NCI-H1092 (cell line): ENCODE data around the gene OR10AD1.
A peak's percentile ranks its signal among the peaks of the same experiment; 100 is the strongest.

ENCODE experiments used
- DNase-seq: peaks from one replicate; lab custom pipeline; 2025; lab: John Stamatoyannopoulos, UW

OR10AD1 gene

DNA sequence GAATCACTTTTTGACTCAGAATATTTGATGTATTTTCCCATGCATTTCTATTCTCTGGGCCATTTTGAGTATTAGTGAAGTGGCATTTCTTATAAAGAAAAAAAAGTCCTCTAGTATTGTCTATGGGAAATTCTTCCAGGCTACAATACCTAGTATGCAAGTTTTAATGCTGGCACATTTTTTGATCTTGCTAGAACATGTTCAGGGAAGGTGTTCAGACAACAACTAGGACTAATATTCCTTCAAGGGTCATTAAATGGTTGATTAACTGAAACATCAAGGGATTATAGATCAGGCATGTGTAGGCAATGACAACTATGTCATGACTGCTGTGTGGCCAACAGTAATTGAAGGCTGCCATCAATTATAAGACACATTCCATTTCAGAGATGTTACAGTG lies 12.0 kb downstream of the OR10AD1 start:
- DNase-seq: no peak

DNA sequence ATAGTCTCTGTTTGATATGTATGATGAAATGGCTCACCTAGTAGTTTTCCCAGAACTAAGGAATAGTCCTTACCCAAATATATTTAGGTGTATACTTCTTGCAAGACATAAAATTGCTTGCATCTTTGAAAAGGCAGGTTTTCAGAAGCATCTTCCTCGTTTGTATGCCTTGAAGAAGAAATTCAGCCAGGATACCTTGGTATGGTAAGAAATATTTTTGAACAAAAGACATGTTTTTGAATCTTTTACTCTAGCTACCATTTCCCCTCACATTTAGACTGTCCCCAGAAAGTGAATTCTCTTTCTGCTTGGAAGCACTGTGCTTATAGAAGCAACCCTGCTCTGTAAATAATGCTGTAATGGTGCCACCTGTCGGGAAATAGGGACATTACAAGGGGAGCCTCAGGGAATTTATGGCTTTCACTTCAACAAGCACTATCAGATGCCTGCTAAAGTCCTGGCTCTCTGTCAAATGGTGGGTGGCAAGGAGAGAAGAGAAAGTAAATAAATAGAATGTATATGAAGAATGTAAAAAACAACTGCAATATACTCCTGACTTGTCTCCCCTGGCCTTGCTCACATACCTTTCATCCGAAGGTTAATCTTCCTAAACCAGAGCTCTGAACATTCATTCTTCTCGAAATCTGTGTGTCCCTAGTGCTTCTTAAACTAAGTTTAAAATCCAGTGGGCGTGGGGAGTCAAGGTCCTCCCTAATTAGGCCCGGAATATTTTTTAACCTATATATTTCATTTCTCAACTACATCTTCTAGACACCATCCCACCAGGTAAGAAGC lies 13.6 kb downstream of the OR10AD1 start:
- DNase-seq: peak; percentile 73

DNA sequence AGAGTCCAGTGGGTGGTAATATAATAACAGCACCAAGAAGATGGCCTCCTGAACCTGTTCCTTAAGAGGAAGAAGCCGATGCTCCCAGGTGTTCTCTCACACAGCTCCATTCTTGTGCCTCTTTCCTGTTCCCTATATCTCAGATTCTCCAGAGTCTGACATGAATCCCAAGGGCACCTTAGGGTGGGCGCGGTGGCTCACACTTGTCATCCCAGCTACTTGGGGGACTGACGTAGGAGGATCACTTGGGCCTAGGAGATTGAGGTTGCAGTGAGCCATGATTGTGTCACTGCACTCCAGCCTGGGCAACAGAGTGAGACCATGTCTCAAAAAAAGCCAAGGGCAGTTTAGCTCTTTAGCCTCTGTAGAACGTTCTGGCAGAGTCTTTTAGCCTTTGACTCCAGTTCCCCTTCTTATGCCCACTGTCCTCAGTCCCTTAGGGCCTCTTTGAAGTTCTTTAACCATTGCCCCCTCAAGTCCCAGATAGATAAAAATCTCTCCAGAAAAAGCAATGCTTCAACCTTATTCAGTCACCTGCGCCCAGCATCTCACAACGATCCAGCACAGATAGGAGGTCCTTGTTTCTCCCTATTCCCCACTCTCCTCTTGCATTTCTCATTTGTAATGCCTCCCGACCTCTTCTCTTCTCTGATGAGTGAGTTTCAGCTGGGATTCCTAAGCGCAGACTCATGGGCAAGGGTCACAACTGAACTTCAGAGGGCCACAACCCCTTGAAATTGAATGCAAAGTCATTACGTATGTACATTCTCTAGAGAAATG lies 15.0 kb downstream of the OR10AD1 start:
- DNase-seq: no peak

DNA sequence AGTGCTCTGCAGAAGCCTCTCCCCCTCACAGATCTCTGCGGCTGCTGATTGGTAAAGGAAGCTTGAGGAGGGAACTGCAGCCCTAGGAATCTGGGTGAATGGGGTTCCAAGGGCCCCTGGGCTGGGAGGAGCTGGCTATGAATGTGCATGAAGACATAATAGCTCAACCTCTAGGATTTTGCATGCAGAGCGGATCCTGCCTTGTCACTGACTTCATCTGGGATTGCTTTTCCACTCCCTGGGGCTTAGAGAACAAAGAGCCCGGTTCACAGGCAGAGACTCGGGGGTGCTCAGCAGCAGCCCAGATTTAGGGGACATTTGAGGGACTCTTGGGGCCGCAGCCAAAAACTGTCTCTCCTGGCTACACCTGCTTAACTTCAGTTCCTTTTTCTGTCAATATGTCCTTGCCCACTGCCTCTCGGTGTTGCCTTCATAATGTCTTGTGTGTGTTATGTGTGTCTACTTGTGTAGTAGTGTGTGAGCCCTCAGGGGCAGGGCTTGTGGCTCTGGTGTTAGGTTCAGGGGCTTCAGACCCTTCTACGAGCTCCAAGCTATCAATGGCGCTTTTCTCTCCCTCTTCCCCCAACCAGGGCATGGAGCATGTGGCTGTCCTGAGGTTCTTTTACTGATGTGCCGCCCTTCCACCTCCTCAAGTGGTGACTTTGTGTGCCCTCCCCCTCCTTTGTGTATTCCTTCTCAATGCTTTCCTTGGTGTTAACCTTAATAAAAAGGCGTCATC lies 17.7 kb downstream of the OR10AD1 start:
- no peak for DNase-seq

DNA sequence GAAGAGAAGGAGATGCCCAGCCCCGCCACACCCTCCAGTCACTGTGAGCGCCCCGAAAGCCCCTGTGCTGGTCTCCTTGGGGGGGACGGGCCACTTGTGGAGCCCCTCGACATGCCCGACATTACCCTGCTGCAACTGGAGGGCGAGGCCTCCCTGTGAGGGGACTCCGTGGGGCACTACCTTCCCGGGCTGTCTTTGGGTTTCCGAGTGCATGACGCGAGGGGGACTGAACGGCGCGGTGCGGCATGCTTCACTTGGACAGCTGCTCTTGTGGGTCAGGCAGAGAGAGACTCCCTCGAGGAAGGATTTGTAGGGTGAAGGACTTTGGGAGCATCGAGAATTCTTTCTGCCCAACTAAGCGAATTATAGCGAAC lies 18.6 kb downstream of the OR10AD1 start:
- DNase-seq: no peak

DNA sequence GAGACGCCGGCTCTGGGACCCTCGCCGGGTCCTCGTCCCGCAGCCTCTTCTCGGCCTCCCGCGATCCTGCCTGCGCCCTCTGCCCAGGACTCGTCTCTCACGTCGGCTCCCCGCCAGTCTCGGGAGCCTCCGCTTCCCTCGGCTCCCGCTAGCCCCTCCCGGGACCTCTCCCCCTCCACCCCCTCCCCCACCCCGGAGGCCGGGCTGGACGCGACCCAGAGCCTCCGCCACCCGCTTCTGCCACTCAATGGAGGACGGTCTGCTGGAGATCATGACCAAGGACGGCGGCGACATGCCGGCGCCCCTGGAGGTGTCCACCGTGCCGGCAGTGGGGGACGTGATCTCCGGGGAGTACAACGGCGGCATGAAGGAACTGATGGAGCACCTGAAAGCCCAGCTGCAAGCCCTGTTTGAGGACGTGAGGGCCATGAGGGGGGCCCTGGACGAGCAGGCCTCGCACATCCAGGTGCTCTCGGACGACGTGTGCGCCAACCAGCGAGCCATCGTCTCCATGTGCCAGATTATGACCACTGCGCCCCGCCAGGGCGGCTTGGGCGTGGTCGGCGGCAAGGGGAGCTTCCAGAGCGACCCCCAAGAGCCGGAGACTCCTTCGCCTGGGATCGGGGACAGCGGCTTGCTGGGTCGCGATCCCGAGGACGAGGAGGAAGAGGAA lies 19.1 kb downstream of the OR10AD1 start:
- no peak for DNase-seq

GRCh38 chr12:48183091-48183875 lies 19.8 kb downstream of the OR10AD1 start, which contains the start of gene CCDC184:
TSS of gene CCDC184 (plus strand) at chr12:48183644. CDS start at chr12:48184123, 479 bp downstream.
- DNase-seq: peak; percentile 88

- no peak for DNase-seq
Observed at GRCh38 chr12:48182631-48183030, 20.5 kb downstream of the OR10AD1 start.

- DNase-seq: no peak
Observed at GRCh38 chr12:48180857-48181495, 22.1 kb downstream of the OR10AD1 start.

DNA sequence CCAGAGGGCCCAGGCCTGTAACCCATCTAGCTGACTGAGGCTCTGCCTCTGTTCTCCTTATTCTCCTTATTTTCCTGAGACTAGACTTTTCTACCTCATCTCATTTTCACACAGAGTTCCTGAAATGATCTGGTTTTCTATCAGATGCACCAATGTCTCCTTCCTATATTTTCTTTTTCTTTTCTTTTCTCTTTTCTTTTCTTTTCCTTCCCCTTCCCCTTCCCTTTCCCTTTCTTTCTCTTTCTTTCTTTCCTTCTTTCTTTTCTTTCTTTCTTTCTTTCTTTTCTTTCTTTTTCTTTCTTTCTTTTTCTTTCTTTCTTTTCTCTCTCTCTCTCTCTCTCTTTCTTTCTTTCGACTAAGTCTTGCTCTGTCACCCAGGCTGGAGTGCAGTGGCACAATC lies 22.7 kb downstream of the OR10AD1 start:
- no peak for DNase-seq

DNA sequence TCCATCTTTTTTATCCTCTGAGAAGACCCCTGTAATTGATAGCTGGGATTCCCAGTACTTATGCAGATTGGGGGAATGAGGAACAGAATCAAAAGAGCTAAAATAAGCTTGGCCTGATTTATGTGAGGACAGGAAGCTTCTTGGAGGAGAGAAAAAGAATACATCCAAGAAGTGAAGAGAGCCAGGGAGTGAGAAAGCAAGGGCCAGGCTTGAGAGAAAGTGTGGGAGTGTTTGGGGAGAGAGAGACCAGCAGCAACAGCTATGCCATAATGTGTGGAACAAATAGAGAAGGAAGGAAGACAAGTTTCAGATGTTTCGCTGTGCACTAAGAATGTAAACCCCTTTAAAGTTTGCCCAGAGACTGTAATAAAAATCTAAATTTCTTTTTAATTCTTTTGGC lies 23.6 kb downstream of the OR10AD1 start:
- DNase-seq: no peak

- no peak for DNase-seq
Observed at GRCh38 chr12:48177982-48178381, 25.1 kb downstream of the OR10AD1 start.

- DNase-seq: no peak
Observed at GRCh38 chr12:48176417-48176751, 26.7 kb downstream of the OR10AD1 start.

DNA sequence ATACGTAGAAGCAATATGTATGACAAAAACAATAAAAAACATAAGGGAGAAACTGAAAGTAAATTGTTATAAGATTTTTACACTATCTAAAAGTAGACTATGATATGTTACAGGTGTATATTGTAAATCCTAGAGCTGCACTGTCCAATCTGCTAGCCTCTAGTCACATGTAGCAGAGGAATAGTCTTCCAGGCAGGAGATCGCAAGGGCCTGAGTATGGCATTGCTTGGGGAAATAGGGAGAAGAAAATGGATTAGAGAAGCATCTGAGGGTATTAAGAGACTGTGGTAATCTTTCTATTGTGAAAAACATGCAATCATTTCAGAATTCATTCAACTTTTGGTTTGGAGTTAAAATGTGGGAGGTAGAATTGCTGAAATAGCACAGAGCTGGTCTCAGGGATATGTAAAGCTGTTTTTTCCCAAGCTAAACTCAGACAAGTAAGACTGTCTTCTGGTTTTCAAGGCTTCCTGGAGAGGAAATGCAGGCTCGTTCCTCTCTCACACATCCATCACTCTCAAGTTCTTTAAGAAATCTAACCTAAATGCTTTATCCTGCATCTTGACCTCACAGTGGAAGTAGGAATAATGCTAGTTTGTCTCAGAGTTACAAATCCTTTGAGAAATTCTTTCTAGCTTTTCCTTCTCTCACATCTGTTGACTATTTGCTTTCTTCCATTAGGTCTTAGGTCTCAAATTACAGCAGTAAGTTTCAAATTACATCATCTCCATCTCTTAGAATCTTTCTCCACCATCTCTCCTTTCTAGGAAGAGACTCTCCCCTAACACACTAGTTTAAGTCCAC lies 27.3 kb downstream of the OR10AD1 start:
- no peak for DNase-seq

DNA sequence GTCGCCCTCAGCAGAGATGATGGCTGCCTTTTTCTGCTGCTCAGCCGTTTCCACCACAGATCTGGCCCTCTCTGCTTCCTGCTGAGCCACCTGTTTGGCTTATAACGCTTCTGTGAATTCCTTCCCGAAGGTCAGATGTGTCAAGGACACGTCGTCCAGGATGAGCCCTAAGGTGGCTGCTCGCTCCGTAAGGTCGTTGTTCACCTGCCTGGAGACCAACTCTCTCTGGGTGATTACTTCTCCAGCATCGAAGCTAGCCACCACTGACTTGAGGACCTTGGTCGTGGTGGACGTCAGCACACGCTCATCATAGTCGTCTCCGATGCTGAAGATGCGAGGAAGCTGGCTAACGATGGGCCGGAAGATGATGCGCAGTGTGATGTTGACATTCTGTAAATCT lies 34.1 kb downstream of the OR10AD1 start:
- DNase-seq: no peak

DNA sequence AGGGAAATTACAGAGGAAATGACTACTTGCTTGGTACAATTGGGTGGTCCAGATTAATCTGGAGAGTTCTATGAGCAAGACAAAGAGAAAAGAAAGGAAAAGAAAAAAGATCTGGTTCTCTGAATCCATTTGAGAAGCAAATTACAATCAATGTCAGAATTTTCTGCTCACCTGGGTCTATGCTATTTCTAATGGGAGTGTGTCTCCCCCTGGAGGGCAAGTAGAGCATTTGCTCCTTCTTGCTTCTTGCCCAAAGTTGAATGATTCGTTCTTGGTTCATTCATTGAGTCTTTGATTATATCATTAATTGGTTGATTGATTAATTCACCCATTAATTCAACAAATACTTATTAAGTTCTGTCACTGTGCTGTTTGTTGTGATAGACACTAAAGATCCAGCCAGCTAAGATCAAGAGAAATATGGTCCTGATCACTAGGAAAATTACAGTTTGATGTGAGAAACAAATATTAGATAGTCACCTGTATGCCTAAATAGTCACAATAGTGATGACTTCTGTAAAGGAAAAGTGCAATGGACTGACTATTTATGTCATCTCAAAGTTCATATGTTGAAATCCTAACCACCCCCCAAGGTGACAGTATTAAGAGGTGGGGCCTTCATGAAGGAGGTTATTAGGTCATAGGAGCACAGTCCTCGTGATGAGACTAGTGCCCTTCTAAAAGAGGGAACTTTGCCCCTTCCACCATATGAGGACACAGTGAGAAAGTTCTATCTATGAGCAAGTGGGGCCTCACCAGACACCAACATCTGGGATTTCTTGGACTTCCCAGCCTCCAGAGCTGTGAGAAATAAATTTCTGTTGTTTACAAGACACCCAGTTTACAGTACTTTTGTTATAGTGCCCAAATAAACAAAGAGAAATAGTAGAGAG lies 37.8 kb downstream of the OR10AD1 start:
- DNase-seq: peak; percentile 62

DNA sequence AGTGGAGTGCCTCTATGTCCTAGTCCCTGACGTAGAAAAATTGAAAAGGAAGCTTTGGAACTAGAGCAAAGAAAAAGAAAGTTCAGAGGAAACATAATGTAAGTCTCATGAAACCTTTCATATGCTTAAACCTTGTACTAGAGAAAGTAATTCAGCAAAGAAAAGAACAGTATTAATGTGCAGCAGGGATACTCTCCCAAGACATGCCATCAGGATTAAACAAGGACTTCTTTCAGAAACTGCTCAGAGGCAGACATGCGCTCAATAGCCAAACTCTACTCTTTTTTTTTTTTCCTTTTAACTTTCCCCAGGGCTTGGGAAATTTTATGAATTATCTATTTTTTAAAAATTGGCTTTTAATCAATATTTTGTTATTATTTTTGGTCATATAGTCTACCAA lies 38.6 kb downstream of the OR10AD1 start:
- DNase-seq: no peak

- DNase-seq: no peak
Observed at GRCh38 chr12:48163150-48163747, 39.8 kb downstream of the OR10AD1 start.

DNA sequence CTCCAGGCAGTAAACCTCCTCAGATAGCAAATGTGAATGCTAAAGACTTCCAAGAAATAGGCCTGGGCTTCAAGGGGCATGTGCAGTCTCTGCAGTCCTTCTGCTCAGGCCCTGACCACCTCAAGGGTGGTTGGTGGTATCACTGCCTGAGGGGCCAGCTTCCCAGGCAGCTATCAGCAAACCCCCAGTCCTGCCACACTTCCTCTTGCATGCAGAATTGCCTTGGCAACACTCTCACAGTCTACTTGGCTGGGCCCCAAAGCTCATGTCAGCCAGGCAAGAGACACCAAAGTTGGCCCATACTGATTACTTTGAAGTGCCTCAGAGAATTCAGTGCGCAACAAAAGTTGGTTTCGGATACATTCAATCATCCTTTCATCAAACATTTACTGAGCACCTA lies 42.3 kb downstream of the OR10AD1 start:
- DNase-seq: no peak
